OCI-LY1 (cell line): Measurements from ENCODE around the gene SDHD.

Source experiments
- H2AFZ ChIP-seq: fragments of 200-600 bp; sonication (generic), shearing (Covaris generic); 2 replicates; pipeline ENCODE4 v1.6.0; 2014; ENCODE audit warnings: antibody characterized with exemption, mild to moderate bottlenecking, low read length
- H3F3A ChIP-seq: fragments of 200-600 bp; sonication (generic), shearing (Covaris generic); 2 replicates; pipeline ENCODE4 v1.6.0; 2014; ENCODE audit warnings: mild to moderate bottlenecking, antibody characterized with exemption, low read length, moderate library complexity; ENCODE audit not compliant: insufficient read depth
- H3K27ac ChIP-seq: fragments of 200-600 bp; sonication (generic); 2 replicates; pipeline ENCODE4 v1.5.1; 2014; ENCODE audit warnings: low read length, mixed run types, mild to moderate bottlenecking, low read depth; ENCODE audit not compliant: poor library complexity, severe bottlenecking
- H3K27me3 ChIP-seq: fragments of 200-600 bp; sonication (generic); 2 replicates; pipeline ENCODE4 v1.6.0; 2014; ENCODE audit warnings: antibody characterized with exemption, mild to moderate bottlenecking, low read length, moderate library complexity; ENCODE audit not compliant: insufficient read depth
- H3K36me3 ChIP-seq: fragments of 200-600 bp; sonication (generic); 2 replicates; pipeline ENCODE4 v1.6.1; 2014; ENCODE audit warnings: mild to moderate bottlenecking, antibody characterized with exemption, low read length, moderate library complexity, mixed read lengths; ENCODE audit not compliant: insufficient read depth
- H3K4me1 ChIP-seq: fragments of 200-600 bp; sonication (generic); 2 replicates; pipeline ENCODE4 v1.5.1; 2014; ENCODE audit warnings: mild to moderate bottlenecking, low read length, moderate library complexity; ENCODE audit not compliant: insufficient read depth, severe bottlenecking
- H3K4me2 ChIP-seq: fragments of 200-600 bp; sonication (generic), shearing (Covaris generic); 2 replicates; pipeline ENCODE4 v1.6.1; 2014; ENCODE audit warnings: low read length
- H3K4me3 ChIP-seq: fragments of 200-600 bp; sonication (generic); 2 replicates; pipeline ENCODE4 v1.5.1; 2014; ENCODE audit warnings: low read length, low read depth, mild to moderate bottlenecking, mixed read lengths; ENCODE audit not compliant: poor library complexity, severe bottlenecking
- H3K79me2 ChIP-seq: fragments of 200-600 bp; shearing (Covaris generic); 2 replicates; pipeline ENCODE4 v1.6.1; 2016; ENCODE audit warnings: mixed run types, low read length, mixed read lengths; ENCODE audit not compliant: insufficient read depth
- H3K9ac ChIP-seq: fragments of 200-600 bp; sonication (generic), shearing (Covaris generic); 2 replicates; pipeline ENCODE4 v1.6.1; 2014; ENCODE audit warnings: mild to moderate bottlenecking, low read length, mixed read lengths
- H3K9me2 ChIP-seq: fragments of 200-600 bp; sonication (generic), shearing (Covaris generic); 2 replicates; pipeline ENCODE4 v1.6.1; 2014; ENCODE audit warnings: low read depth, mild to moderate bottlenecking, low read length, mixed read lengths
- H3K9me3 ChIP-seq: fragments of 200-600 bp; shearing (Covaris generic); 2 replicates; pipeline ENCODE4 v1.6.1; 2014; ENCODE audit warnings: low read length, mixed read lengths
- H4K20me1 ChIP-seq: fragments of 200-600 bp; sonication (generic), shearing (Covaris generic); 2 replicates; pipeline ENCODE4 v1.6.0; 2016; ENCODE audit warnings: mild to moderate bottlenecking, low read length; ENCODE audit not compliant: insufficient read depth
- EZH2 ChIP-seq: fragments of 200-600 bp; sonication (generic), shearing (Covaris generic); IDR thresholded peaks from 2 replicates; pipeline ENCODE4 v1.8.0; 2017; ENCODE audit warnings: borderline replicate concordance, mixed run types, mild to moderate bottlenecking, antibody characterized with exemption, low read length, moderate library complexity, mixed read lengths
- TF ChIP-seq, protein P1 (sequence below): fragments of 200-600 bp; sonication (generic), shearing (Covaris generic); IDR thresholded peaks from 2 replicates; pipeline ENCODE4 v1.5.1; 2017; ENCODE audit warnings: mild to moderate bottlenecking, antibody characterized with exemption, low read length, moderate library complexity, mixed read lengths

SDHD gene

GRCh38 chr11:112086422-112087191 is at the start of gene SDHD, which contains the start of gene TIMM8B:
Gene SDHD (plus strand): TSS chr11:112086873. CDS start chr11:112086908, 35 bp downstream.
Gene TIMM8B (minus strand): TSS chr11:112086756. CDS start chr11:112086723, 33 bp downstream.
- TF ChIP-seq EZH2: no peak
- TF ChIP-seq, protein P1, sequence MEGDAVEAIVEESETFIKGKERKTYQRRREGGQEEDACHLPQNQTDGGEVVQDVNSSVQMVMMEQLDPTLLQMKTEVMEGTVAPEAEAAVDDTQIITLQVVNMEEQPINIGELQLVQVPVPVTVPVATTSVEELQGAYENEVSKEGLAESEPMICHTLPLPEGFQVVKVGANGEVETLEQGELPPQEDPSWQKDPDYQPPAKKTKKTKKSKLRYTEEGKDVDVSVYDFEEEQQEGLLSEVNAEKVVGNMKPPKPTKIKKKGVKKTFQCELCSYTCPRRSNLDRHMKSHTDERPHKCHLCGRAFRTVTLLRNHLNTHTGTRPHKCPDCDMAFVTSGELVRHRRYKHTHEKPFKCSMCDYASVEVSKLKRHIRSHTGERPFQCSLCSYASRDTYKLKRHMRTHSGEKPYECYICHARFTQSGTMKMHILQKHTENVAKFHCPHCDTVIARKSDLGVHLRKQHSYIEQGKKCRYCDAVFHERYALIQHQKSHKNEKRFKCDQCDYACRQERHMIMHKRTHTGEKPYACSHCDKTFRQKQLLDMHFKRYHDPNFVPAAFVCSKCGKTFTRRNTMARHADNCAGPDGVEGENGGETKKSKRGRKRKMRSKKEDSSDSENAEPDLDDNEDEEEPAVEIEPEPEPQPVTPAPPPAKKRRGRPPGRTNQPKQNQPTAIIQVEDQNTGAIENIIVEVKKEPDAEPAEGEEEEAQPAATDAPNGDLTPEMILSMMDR: peak; percentile 23; the same call in 1 of the 2 replicates
- Histone ChIP-seq H3K79me2 (peaks cover 51% of the 10 kb centered on the region), H3K36me3 (peaks cover 89% of the 10 kb centered on the region), H3K9me2 (no peaks in the 10 kb centered on the region), H3K9me3 (no peaks in the 10 kb centered on the region), H3K4me3 (peak within 1 kb of the TSS; percentile 83), H3K27ac (peak within 1 kb of the TSS; percentile 47), H4K20me1 (no peaks in the 10 kb centered on the region), H3K9ac (peak within 1 kb of the TSS; percentile 88), H3K4me2 (peak within 1 kb of the TSS; percentile 84), H3K27me3 (no peaks in the 10 kb centered on the region), H3F3A (no peaks in the 10 kb centered on the region; the same call in 1 of the 2 replicates), H2AFZ (no peak within 1 kb of the TSS), H3K4me1 (peaks cover 31% of the 10 kb centered on the region)

- Histone ChIP-seq H3K9me2 (no peaks in the 10 kb centered on the region), H3K9me3 (no peaks in the 10 kb centered on the region), H3K27me3 (no peaks in the 10 kb centered on the region), H3K4me3 (no peak overlapping the region), H3K36me3 (peaks cover 84% of the 10 kb centered on the region), H3K27ac (no peak overlapping the region), H3K79me2 (peaks cover 4% of the 10 kb centered on the region; the same call in 1 of the 2 replicates), H4K20me1 (no peaks in the 10 kb centered on the region), H3K4me1 (no peaks in the 10 kb centered on the region), H3K9ac (no peak overlapping the region), H2AFZ (no peak overlapping the region), H3F3A (no peaks in the 10 kb centered on the region), H3K4me2 (no peak overlapping the region)
- no peak for TF ChIP-seq EZH2
- TF ChIP-seq, protein P1: no peak
Observed at GRCh38 chr11:112037527-112037926, 49.1 kb upstream of the SDHD start.

DNA sequence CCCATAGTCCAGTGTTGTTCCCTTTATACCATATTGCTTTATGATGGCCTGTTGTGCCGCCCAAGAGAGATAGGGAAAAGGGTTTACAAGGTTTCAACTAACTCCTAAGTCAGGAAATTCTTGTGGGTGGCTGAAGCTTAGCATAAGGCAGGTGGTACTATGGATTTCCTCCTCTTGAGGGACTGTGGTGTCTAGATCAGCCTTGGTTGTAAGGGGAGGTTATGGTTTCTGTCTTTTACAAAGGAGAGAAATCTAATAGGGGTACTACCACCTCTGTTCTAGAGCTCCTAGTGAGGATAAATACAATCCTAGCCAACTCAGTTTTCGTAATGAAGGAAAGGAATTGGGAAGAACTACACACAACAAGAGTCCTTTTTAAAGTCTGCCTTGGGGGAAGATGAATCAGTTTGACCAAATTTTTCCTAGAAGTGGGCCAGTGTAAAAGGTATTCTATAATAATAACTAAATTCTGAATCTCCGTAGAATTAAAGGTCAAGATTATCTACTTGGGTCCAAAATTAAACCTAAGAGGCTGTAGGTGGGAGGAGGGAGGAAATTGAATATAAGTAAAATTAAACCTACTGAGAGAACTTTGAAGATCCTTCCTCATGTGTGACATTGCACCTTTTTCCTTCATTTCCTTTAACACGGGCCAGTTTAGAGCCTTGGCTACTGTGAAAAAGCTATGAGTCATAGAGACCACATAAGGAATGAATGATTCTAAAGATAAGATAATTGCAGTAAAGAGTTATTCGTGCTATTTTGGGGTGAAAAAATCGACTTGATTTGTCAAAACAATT is 44.3 kb upstream of the SDHD start:
- Histone ChIP-seq H3K36me3 (peaks cover 96% of the 10 kb centered on the region), H3K4me2 (no peak overlapping the region), H3K9ac (no peak overlapping the region)

More for the DNA sequence above, 44.3 kb upstream of the SDHD start:
- Histone ChIP-seq H2AFZ (no peak overlapping the region), H3K9me3 (no peaks in the 10 kb centered on the region), H3K9me2 (no peaks in the 10 kb centered on the region), H3K27ac (no peak overlapping the region), H3K27me3 (no peaks in the 10 kb centered on the region), H3F3A (no peaks in the 10 kb centered on the region), H4K20me1 (no peaks in the 10 kb centered on the region), H3K4me3 (no peak overlapping the region), H3K4me1 (no peaks in the 10 kb centered on the region), H3K79me2 (peaks cover 6% of the 10 kb centered on the region; the same call in 1 of the 2 replicates)
- TF ChIP-seq, protein P1: no peak
- no peak for TF ChIP-seq EZH2
